COLO668 (cell line): ENCODE results near the gene ST6GALNAC3.
"Not testable (repeated sequence)": the region's sequence is repeated elsewhere in the genome, so short reads cannot be mapped to it uniquely, and the experiment has no call there.

Source experiments
- DNase-seq: peaks from one replicate; lab custom pipeline; 2025; ENCODE audit not compliant: unreplicated experiment; lab: John Stamatoyannopoulos, UW

The ST6GALNAC3 gene

GRCh38 chr1:76070538-76070937 is 4.0 kb upstream of the ST6GALNAC3 start:
- no peak for DNase-seq

DNA sequence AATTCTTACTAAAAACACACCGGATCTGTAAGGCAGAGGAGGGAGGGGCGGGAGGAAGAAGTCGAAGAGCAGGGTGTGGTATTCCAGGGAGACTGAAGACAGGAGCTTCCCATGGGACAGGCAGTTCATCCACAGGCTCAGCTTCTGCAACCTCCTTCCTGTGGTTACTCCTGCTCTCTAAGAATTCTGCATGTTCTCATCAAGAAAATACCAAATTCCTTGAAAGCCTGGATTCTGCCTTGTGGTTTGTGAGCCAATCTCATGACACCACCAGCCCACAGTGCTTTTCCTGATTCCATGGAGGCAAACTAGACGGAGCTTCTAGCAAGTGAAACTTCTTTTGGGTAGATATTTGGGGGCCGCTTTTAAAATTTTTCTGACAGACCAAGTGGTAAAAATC is 1.1 kb upstream of the ST6GALNAC3 start:
- DNase-seq = no peak

DNA sequence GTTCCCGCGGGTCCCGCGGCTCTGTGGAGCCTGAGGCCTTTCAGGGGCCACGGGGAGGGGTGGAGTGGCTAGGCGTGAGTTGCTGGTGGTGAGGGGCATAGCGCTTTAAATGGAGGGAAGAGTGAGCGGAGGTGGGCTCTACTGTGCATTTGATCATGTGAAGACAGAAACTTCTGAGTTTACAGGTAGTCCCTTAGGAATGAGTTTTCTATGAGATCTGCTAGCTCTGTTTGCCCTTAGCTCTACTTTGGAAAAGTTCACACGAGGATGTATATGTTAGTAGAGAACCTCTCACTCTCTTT is 593 bp downstream of the ST6GALNAC3 start:
- DNase-seq = no peak

DNA sequence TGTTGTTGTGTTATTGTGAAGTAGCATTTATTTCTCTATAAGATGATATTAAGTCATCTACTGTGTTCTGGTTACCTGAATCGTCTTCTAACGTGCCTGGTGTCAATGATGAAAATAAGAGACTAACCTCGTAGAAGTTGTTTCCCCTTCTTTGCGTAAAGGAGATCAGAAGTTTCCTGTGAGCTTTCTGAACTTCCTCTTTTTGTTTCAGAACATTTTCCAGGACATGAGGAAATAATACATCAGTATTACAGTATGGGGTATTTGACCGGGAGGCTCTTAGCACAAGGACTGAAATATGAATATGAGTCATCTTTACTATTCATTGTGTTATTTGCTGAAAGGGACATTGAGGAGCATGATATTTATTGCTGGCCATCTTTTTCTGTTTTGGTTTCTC is 1.3 kb downstream of the ST6GALNAC3 start:
- DNase-seq = no peak

GRCh38 chr1:76079475-76080227 is 5.1 kb downstream of the ST6GALNAC3 start:
- DNase-seq = no peak

DNA sequence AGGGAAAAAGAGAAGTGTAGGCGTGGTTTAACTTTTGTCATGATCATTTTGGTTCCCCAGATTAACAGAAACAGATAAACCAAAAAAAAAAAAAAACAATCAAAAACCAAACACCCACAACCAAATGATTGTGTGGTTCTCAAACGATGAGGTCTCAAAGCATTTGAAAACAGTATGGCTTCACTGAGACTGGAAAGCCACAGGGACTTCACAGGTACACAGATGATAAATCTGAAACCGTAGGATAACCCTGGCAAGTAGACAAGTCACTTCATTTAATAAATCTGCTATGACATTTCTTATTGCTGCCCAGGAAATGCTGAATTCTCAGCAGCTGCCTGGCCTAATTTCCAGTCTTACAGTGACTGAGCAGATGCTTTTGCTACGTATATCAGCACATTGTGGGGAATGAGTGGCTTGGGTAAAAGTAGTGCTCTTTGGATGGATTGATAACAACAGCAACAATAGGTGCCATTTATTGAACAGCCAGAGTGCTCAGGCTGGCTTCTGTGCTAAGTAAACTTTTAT is 6.1 kb downstream of the ST6GALNAC3 start:
- no peak for DNase-seq

DNA sequence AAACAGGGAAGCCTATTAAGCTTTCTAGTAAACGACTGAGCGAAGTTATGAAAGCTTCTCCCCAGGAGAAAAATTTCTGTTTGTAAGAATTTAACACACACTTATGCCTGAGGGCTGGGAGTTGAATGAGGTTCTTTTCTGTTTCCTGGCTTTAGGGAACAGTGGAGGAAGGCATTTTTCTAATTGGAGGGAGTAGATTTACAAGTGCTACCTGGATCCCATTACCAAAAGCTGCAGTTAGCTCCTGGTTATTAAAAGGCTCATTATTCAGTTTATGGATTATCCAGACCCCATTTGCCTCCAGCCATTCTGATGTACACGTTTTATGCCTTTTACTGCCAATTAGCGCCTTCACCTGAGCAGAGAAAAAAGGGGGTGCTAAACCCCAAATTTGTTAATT is 7.5 kb downstream of the ST6GALNAC3 start:
- DNase-seq = no peak

- DNase-seq = no peak
These were observed 8.6 kb downstream of the ST6GALNAC3 start for GRCh38 chr1:76083189-76083588.

DNA sequence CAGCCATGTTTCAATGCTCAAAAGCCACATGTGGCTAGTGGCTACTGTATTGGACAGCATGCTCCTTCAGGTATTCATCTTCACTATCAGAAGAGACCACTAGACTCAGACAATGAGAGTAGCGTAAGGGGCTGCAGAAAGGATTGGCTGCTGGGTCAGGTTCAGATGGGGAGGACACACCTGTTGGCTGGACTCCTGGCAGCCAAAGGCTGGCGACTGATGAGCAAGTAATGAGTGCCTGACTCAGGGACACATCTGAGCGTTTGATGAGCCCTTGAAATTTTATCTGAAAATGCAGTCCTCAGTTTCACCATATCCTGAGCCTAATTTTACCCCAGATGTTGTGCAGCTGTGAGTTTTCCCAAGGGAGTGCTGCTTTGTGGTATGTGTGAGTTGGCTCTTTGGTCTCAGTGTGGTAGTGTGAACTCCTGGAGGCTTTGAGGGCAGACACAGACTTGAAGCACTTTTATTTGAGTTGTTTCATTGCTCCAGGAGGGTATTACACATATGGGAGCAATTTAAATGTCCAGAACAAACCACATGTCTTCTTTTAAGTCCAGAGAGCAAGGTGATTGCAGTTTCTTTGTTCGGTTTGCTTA is 9.6 kb downstream of the ST6GALNAC3 start:
- no peak for DNase-seq

DNA sequence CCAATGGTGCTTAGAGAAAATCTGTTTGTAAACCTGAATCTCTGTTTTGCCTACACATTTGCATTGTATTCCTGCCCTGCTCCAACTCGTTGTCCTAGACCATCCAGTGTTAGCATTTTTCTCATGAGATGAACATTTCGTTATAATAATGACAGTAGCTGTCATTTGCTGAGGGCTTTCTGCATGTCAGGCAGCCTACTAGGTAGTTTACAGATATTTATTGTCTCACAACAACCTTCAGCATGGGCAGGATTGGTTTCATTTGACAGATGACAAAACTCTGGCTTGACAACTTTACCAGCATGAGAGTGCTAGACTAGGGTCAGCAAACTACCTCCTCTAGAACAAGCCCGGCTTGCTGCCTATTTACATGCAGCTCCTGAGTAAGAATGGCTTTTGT is 10.1 kb downstream of the ST6GALNAC3 start:
- DNase-seq = no peak

DNA sequence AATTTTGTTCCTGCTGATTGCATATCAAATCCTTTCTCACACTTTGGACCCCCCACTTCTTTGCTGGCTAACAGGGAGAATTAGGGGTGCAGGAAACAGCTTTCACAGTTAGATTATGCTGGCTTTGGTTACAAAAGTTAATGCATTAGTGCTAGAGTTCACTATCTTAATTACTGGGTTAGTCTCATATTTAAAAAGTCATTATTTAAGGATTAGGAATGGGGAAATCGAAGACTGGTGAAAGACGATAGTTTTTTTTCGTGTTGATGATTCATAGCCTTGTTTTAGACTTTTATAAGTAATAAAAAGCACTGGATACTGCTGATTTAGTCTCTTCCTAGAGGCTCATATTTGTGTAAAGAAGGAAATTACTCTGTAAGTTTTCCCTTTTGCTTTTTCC is 11.6 kb downstream of the ST6GALNAC3 start:
- no peak for DNase-seq

- DNase-seq = no peak
These were observed 12.1 kb downstream of the ST6GALNAC3 start for GRCh38 chr1:76086597-76086996.

DNA sequence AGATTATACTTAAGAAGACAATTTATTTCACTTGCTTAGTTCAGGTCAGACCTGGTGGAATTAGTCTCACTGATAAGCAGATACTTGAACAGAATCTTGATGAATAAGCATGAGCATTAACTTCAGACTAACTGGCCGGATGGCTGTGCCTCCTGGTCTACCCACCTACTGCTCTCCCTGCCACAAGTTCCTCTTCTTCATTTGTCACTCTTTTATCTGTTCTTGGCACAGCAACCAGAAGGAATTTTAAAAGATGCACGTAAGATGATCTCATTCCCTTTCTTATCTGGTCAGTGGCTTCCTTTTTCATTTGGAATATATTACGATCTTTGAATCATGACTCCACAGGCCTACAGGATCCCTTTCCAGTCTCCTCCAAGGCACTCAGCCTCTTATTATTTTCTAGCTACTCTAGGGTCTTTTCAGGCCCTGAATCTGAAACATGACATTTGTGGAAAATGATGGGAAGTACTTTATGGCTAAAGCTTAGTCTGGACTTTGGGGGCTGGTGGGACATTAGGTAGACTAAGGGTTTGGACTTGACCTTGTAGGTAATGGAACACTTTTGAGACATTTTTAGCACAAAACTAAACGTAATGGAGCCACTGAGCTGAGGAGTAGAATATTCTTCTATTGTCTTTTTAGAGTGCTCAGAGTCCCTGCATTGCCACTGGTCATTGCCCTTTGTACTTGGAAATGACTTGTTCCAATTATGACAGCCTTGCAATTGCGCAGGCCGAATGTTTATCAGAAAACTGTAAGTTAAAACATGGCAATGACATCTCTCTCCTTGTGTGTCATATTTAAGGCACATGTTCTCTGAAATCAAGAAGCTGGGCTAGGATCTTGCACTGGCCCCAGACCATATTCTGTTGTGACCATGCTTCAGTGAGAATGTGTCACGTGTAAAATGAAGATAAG is 16.0 kb downstream of the ST6GALNAC3 start:
- no peak for DNase-seq

- DNase-seq = no peak
These were observed 18.3 kb downstream of the ST6GALNAC3 start for GRCh38 chr1:76092812-76093211.

DNA sequence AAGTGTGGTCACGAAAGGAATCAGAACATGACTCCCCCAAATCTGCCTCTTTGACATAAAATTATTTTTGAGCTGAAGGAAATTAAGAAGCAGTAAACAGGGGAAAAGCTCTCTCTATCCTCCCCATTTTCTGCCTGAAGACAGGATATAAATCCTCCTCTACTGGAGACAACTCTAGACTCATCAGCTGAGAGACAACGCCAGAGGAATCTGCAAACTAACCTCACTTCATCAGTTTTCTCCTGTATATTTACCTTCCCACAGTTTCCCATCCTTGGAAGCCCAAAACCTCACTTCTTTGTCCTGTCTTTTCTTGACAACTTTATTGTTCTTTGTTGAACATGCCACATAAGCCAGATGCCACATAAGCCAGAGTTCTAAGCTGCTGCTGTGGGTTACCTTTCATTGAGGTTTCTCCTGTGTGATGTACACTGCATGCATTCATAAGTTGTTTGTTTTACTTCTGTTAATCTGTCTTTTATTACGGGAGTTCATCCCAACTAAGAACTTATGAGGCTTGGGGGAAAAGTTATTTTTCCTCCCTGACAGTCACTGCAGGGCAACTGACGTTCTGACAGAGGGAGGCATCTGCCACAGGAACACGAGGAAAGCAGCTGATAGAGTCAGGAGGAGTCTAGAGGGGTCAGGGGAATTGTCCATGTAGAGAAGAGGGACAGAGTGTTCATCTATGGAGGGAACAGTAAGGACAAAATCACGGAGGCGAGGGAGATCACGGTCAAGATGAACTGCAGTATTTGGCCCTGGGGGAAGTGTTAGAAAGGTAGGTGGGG is 19.2 kb downstream of the ST6GALNAC3 start:
- no peak for DNase-seq

GRCh38 chr1:76095802-76096201 is 21.3 kb downstream of the ST6GALNAC3 start:
- no peak for DNase-seq

DNA sequence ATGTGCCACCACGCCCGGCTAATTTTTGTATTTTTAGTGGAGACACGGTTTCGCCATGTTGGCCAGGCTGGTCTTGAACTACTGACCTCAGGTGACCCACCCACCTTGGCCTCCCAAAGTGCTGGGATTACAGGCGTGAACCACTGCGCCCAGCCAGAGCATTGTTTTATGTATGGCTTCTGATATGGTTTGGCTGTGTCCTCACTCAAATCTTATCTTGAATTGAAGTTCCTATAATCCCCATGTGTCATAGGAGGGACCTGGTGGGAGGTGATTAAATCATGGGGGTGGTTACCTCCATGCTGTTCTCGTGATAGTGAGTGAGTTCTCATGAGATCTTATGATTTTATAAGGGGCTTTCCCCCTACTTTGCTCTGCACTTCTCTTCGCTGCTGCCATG is 22.5 kb downstream of the ST6GALNAC3 start:
- not testable (repeated sequence) for DNase-seq

- no peak for DNase-seq
These were observed 24.3 kb downstream of the ST6GALNAC3 start for GRCh38 chr1:76098845-76099244.

- no peak for DNase-seq
These were observed 27.0 kb downstream of the ST6GALNAC3 start for GRCh38 chr1:76101548-76101947.

DNA sequence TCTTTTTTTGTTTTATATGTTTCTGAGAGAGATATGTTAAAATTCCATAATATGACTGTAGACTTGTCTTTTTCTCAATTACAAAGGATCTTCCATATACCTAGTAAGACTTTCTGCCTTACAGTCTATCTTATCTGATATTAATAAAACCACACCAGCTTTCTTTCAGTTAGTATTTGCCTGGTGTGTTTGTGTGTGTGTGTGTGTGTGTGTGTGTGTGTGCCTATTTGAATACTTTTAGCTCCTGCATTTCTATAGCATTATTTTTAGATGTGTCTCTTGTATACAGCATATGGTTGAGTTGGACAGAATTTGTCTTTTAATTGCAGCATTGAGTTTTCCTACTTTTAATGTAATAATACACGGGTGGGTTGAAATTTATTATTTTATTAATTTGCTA is 27.5 kb downstream of the ST6GALNAC3 start:
- DNase-seq = no peak

GRCh38 chr1:76103034-76103433 is 28.5 kb downstream of the ST6GALNAC3 start:
- no peak for DNase-seq
